Measurements from ENCODE around the gene TLE6.
"Not testable (repeated sequence)": the region's sequence is repeated elsewhere in the genome, so short reads cannot be mapped to it uniquely, and the experiment has no call there.

The TLE6 gene

GRCh38 chr19:3003046-3003445 is 25.7 kb downstream of the TLE6 start:
- Histone ChIP-seq H3K4me3 (ENCODE audit: low read depth, low read length) (no peak overlapping the region), H3K4me1 (ENCODE audit: control insufficient read depth, insufficient read depth, low read length, unreplicated experiment) (no peaks in the 10 kb centered on the region), H3K36me3 (ENCODE audit: insufficient read depth, low read length) (no peaks in the 10 kb centered on the region), H2AFZ (ENCODE audit: low read length, unreplicated experiment) (no peak overlapping the region), H3K79me2 (ENCODE audit: control insufficient read depth, insufficient read depth, low read length, unreplicated experiment) (no peaks in the 10 kb centered on the region), H3K27ac (ENCODE audit: low read depth, low read length) (no peak overlapping the region), H3K27me3 (ENCODE audit: insufficient read depth, low read length) (no peaks in the 10 kb centered on the region)

GRCh38 chr19:3004522-3004921 is 27.2 kb downstream of the TLE6 start:
- Histone ChIP-seq H3K79me2 (ENCODE audit: control insufficient read depth, insufficient read depth, low read length, unreplicated experiment) (no peaks in the 10 kb centered on the region), H3K4me3 (ENCODE audit: low read depth, low read length) (no peak overlapping the region), H3K4me1 (ENCODE audit: control insufficient read depth, insufficient read depth, low read length, unreplicated experiment) (no peaks in the 10 kb centered on the region), H2AFZ (ENCODE audit: low read length, unreplicated experiment) (no peak overlapping the region), H3K36me3 (ENCODE audit: insufficient read depth, low read length) (no peaks in the 10 kb centered on the region), H3K27ac (ENCODE audit: low read depth, low read length) (no peak overlapping the region), H3K27me3 (ENCODE audit: insufficient read depth, low read length) (no peaks in the 10 kb centered on the region)

- Histone ChIP-seq H3K4me3 (ENCODE audit: low read depth, low read length) (no peak overlapping the region), H2AFZ (ENCODE audit: low read length, unreplicated experiment) (no peak overlapping the region), H3K27ac (ENCODE audit: low read depth, low read length) (no peak overlapping the region), H3K36me3 (ENCODE audit: insufficient read depth, low read length) (no peaks in the 10 kb centered on the region), H3K79me2 (ENCODE audit: control insufficient read depth, insufficient read depth, low read length, unreplicated experiment) (no peaks in the 10 kb centered on the region), H3K4me1 (ENCODE audit: control insufficient read depth, insufficient read depth, low read length, unreplicated experiment) (no peaks in the 10 kb centered on the region), H3K27me3 (ENCODE audit: insufficient read depth, low read length) (no peaks in the 10 kb centered on the region)
Observed at GRCh38 chr19:3005345-3005744, 28.0 kb downstream of the TLE6 start.

- Histone ChIP-seq H3K79me2 (ENCODE audit: control insufficient read depth, insufficient read depth, low read length, unreplicated experiment) (no peaks in the 10 kb centered on the region), H3K4me1 (ENCODE audit: control insufficient read depth, insufficient read depth, low read length, unreplicated experiment) (no peaks in the 10 kb centered on the region), H3K36me3 (ENCODE audit: insufficient read depth, low read length) (no peaks in the 10 kb centered on the region), H3K27ac (ENCODE audit: low read depth, low read length) (no peak overlapping the region), H2AFZ (ENCODE audit: low read length, unreplicated experiment) (no peak overlapping the region), H3K4me3 (ENCODE audit: low read depth, low read length) (no peak overlapping the region), H3K27me3 (ENCODE audit: insufficient read depth, low read length) (no peaks in the 10 kb centered on the region)
Observed at GRCh38 chr19:3006075-3006767, 28.9 kb downstream of the TLE6 start.

- Histone ChIP-seq H3K4me1 (ENCODE audit: control insufficient read depth, insufficient read depth, low read length, unreplicated experiment) (no peaks in the 10 kb centered on the region), H3K4me3 (ENCODE audit: low read depth, low read length) (no peak overlapping the region), H3K79me2 (ENCODE audit: control insufficient read depth, insufficient read depth, low read length, unreplicated experiment) (no peaks in the 10 kb centered on the region), H3K27me3 (ENCODE audit: insufficient read depth, low read length) (no peaks in the 10 kb centered on the region), H3K36me3 (ENCODE audit: insufficient read depth, low read length) (no peaks in the 10 kb centered on the region), H2AFZ (ENCODE audit: low read length, unreplicated experiment) (no peak overlapping the region), H3K27ac (ENCODE audit: low read depth, low read length) (no peak overlapping the region)
Observed at GRCh38 chr19:3007975-3008374, 30.6 kb downstream of the TLE6 start.

GRCh38 chr19:3008994-3009393 is 31.6 kb downstream of the TLE6 start:
- Histone ChIP-seq H3K79me2 (ENCODE audit: control insufficient read depth, insufficient read depth, low read length, unreplicated experiment) (no peaks in the 10 kb centered on the region), H2AFZ (ENCODE audit: low read length, unreplicated experiment) (no peak overlapping the region), H3K4me1 (ENCODE audit: control insufficient read depth, insufficient read depth, low read length, unreplicated experiment) (no peaks in the 10 kb centered on the region), H3K27me3 (ENCODE audit: insufficient read depth, low read length) (no peaks in the 10 kb centered on the region), H3K27ac (ENCODE audit: low read depth, low read length) (no peak overlapping the region), H3K4me3 (ENCODE audit: low read depth, low read length) (no peak overlapping the region), H3K36me3 (ENCODE audit: insufficient read depth, low read length) (no peaks in the 10 kb centered on the region)

- Histone ChIP-seq H3K4me1 (ENCODE audit: control insufficient read depth, insufficient read depth, low read length, unreplicated experiment) (no peaks in the 10 kb centered on the region), H2AFZ (ENCODE audit: low read length, unreplicated experiment) (no peak overlapping the region), H3K36me3 (ENCODE audit: insufficient read depth, low read length) (no peaks in the 10 kb centered on the region), H3K79me2 (ENCODE audit: control insufficient read depth, insufficient read depth, low read length, unreplicated experiment) (no peaks in the 10 kb centered on the region), H3K4me3 (ENCODE audit: low read depth, low read length) (no peak overlapping the region), H3K27ac (ENCODE audit: low read depth, low read length) (no peak overlapping the region), H3K27me3 (ENCODE audit: insufficient read depth, low read length) (no peaks in the 10 kb centered on the region)
Observed at GRCh38 chr19:3010871-3011270, 33.5 kb downstream of the TLE6 start.

- H3K36me3 ChIP-seq (ENCODE audit: insufficient read depth, low read length); H3K4me1 ChIP-seq (ENCODE audit: control insufficient read depth, insufficient read depth, low read length, unreplicated experiment); H3K4me3 ChIP-seq (ENCODE audit: low read depth, low read length); H3K27me3 ChIP-seq (ENCODE audit: insufficient read depth, low read length); H3K79me2 ChIP-seq (ENCODE audit: control insufficient read depth, insufficient read depth, low read length, unreplicated experiment); H3K27ac ChIP-seq (ENCODE audit: low read depth, low read length); H2AFZ ChIP-seq (ENCODE audit: low read length, unreplicated experiment): not testable (repeated sequence)
Observed at GRCh38 chr19:3012059-3012458, 34.7 kb downstream of the TLE6 start.

- Histone ChIP-seq H3K4me1 (ENCODE audit: control insufficient read depth, insufficient read depth, low read length, unreplicated experiment) (no peaks in the 10 kb centered on the region), H3K36me3 (ENCODE audit: insufficient read depth, low read length) (no peaks in the 10 kb centered on the region), H3K27ac (ENCODE audit: low read depth, low read length) (no peak overlapping the region), H2AFZ (ENCODE audit: low read length, unreplicated experiment) (no peak overlapping the region), H3K27me3 (ENCODE audit: insufficient read depth, low read length) (no peaks in the 10 kb centered on the region), H3K4me3 (ENCODE audit: low read depth, low read length) (no peak overlapping the region), H3K79me2 (ENCODE audit: control insufficient read depth, insufficient read depth, low read length, unreplicated experiment) (no peaks in the 10 kb centered on the region)
Observed at GRCh38 chr19:3012621-3013262, 35.4 kb downstream of the TLE6 start.

GRCh38 chr19:3013263-3013725 is 35.9 kb downstream of the TLE6 start:
- H3K36me3 ChIP-seq (ENCODE audit: insufficient read depth, low read length), result no peaks in the 10 kb centered on the region
- H3K79me2 ChIP-seq (ENCODE audit: control insufficient read depth, insufficient read depth, low read length, unreplicated experiment), result no peaks in the 10 kb centered on the region
- no peak overlapping the region for H3K27ac ChIP-seq (ENCODE audit: low read depth, low read length)
- no peaks in the 10 kb centered on the region for H3K27me3 ChIP-seq (ENCODE audit: insufficient read depth, low read length)
- no peak overlapping the region for H2AFZ ChIP-seq (ENCODE audit: low read length, unreplicated experiment)
- no peaks in the 10 kb centered on the region for H3K4me1 ChIP-seq (ENCODE audit: control insufficient read depth, insufficient read depth, low read length, unreplicated experiment)
- no peak overlapping the region for H3K4me3 ChIP-seq (ENCODE audit: low read depth, low read length)

- no peaks in the 10 kb centered on the region for H3K4me1 ChIP-seq (ENCODE audit: control insufficient read depth, insufficient read depth, low read length, unreplicated experiment)
- no peaks in the 10 kb centered on the region for H3K27me3 ChIP-seq (ENCODE audit: insufficient read depth, low read length)
- no peak overlapping the region for H3K27ac ChIP-seq (ENCODE audit: low read depth, low read length)
- no peaks in the 10 kb centered on the region for H3K36me3 ChIP-seq (ENCODE audit: insufficient read depth, low read length)
- H3K4me3 ChIP-seq (ENCODE audit: low read depth, low read length), result no peak overlapping the region
- H3K79me2 ChIP-seq (ENCODE audit: control insufficient read depth, insufficient read depth, low read length, unreplicated experiment), result no peaks in the 10 kb centered on the region
- H2AFZ ChIP-seq (ENCODE audit: low read length, unreplicated experiment), result no peak overlapping the region
Observed at GRCh38 chr19:3014135-3014534, 36.8 kb downstream of the TLE6 start.

Data from ACC112 (cell line).